ENCODE measurements around the gene SKAP2. TPM values are rescaled to one million over a fixed set of nuclear protein-coding genes. Genes with fewer than 3 reads are reported as not detected.

Gene SKAP2
- total and polyA plus RNA-seq, 2 of the 4 experiments (the other 2 are of a cell fraction) = 5.7 to 7.4 TPM

DNA sequence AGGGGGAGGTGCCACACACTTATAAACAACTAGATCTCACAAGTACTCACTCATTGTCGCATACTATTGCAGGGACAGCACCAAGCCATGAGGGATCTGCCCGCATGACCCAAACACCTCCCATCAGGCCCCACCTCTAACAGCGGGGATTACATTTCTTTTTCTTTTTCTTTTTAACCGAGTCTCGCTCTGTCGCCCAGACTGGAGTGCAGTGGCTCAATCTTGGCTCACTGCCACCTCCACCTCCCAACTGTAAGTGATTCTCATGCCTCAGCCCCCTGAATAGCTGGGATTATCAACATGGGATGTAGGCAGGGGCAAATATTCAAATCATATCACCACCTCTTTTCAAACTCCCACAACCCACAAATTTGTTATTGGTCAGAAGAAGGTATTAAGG is 76.7 kb downstream of the SKAP2 start:
- Histone ChIP-seq H3K4me3 (ENCODE audit: insufficient read depth, low read depth, low read length) (no peak overlapping the region), H3K36me3 (ENCODE audit: control insufficient read depth, insufficient read depth, low read length) (no peaks in the 10 kb centered on the region), H3K23ac (ENCODE audit: low read depth, low read length) (no peak overlapping the region), H2AK9ac (replicated peaks; ENCODE audit: low read depth, low read length, poor library complexity) (no peak overlapping the region), H3K27me3 (ENCODE audit: control insufficient read depth, insufficient read depth, low read length) (no peaks in the 10 kb centered on the region), H3K18ac (ENCODE audit: low read depth, low read length) (no peak overlapping the region), H3K9ac (ENCODE audit: low read depth, low read length) (no peak overlapping the region), H3K56ac (ENCODE audit: extremely low read depth, insufficient read depth, low read length) (no peak overlapping the region), H2AFZ (replicated peaks; ENCODE audit: low read length, poor library complexity) (no peak overlapping the region), H2BK15ac (ENCODE audit: low read depth, low read length) (no peak overlapping the region), H3K4me1 (ENCODE audit: control insufficient read depth, insufficient read depth, low read length) (no peaks in the 10 kb centered on the region), H3K9me3 (ENCODE audit: control insufficient read depth, insufficient read depth, low read length) (no peaks in the 10 kb centered on the region), H3K4me2 (ENCODE audit: low read depth, low read length) (no peak overlapping the region), H4K8ac (ENCODE audit: low read depth in 2 of 2, low read length in 2 of 2) (no peak overlapping the region), H3K14ac (replicated peaks; ENCODE audit: low read depth, low read length) (no peak overlapping the region), H2AK5ac (ENCODE audit: low read depth, low read length) (no peak overlapping the region), H3K79me1 (ENCODE audit: low read depth in 1 of 2, low read length in 2 of 2) (no peaks in the 10 kb centered on the region), H3K27ac (ENCODE audit: insufficient read depth, low read length) (no peak overlapping the region), H4K5ac (ENCODE audit: low read depth, low read length) (no peak overlapping the region), H2BK20ac (ENCODE audit: low read depth, low read length) (no peak overlapping the region), H2BK120ac (ENCODE audit: low read depth, low read length) (no peak overlapping the region), H3K4ac (ENCODE audit: low read depth, low read length) (no peak overlapping the region), H2BK5ac (ENCODE audit: low read depth, low read length, poor library complexity, severe bottlenecking) (no peak overlapping the region), H4K20me1 (ENCODE audit: insufficient read depth, low read length) (no peaks in the 10 kb centered on the region), H4K91ac (ENCODE audit: insufficient read depth, low read depth, low read length) (no peak overlapping the region), H3K9me1 (ENCODE audit: insufficient read depth, low read length) (no peaks in the 10 kb centered on the region)
- BruUV-seq (replicated peaks) = no TSS peak
- ChIA-PET POLR2A (ENCODE audit: unreplicated experiment) (no interaction called here), CTCF (interaction anchor here (1.0 to 1.8 kb wide), 2 partner anchors 10 to 101 kb away, joined by 3 to 5 read pairs; no protein-coding TSS in a partner anchor)
- TF ChIP-seq NFE2L2 (IDR thresholded peaks at IDR 0.05; ENCODE audit: low read depth, low read length) (no peak), BHLHE40 (IDR thresholded peaks at IDR 0.05; ENCODE audit: low read depth, low read length) (no peak), SMC3 (IDR thresholded peaks at IDR 0.05; ENCODE audit: low read depth, low read length) (no peak), RFX5 (IDR thresholded peaks at IDR 0.05; ENCODE audit: low read depth, low read length) (no peak), MXI1 (IDR thresholded peaks at IDR 0.05; ENCODE audit: borderline replicate concordance, low read depth, low read length) (no peak), CEBPB (IDR thresholded peaks at IDR 0.05; ENCODE audit: low read depth, low read length) (no peak), POLR2A (IDR thresholded peaks at IDR 0.05; ENCODE audit: low read depth, low read length) (no peak), RCOR1 (IDR thresholded peaks at IDR 0.05; ENCODE audit: insufficient replicate concordance, low read length) (no peak), MAFK (IDR thresholded peaks at IDR 0.05; ENCODE audit: low read depth, low read length) (no peak), RAD21 (IDR thresholded peaks at IDR 0.05; ENCODE audit: low read length) (no peak), FOS (IDR thresholded peaks at IDR 0.05; ENCODE audit: low read depth, low read length) (no peak), CHD1 (IDR thresholded peaks at IDR 0.05; ENCODE audit: low read depth, low read length) (no peak)
- TF ChIP-seq, protein P1, sequence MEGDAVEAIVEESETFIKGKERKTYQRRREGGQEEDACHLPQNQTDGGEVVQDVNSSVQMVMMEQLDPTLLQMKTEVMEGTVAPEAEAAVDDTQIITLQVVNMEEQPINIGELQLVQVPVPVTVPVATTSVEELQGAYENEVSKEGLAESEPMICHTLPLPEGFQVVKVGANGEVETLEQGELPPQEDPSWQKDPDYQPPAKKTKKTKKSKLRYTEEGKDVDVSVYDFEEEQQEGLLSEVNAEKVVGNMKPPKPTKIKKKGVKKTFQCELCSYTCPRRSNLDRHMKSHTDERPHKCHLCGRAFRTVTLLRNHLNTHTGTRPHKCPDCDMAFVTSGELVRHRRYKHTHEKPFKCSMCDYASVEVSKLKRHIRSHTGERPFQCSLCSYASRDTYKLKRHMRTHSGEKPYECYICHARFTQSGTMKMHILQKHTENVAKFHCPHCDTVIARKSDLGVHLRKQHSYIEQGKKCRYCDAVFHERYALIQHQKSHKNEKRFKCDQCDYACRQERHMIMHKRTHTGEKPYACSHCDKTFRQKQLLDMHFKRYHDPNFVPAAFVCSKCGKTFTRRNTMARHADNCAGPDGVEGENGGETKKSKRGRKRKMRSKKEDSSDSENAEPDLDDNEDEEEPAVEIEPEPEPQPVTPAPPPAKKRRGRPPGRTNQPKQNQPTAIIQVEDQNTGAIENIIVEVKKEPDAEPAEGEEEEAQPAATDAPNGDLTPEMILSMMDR (conservative IDR thresholded peaks at IDR 0.05; ENCODE audit: low read depth, low read length) = no peak
- TF ChIP-seq, protein P2, sequence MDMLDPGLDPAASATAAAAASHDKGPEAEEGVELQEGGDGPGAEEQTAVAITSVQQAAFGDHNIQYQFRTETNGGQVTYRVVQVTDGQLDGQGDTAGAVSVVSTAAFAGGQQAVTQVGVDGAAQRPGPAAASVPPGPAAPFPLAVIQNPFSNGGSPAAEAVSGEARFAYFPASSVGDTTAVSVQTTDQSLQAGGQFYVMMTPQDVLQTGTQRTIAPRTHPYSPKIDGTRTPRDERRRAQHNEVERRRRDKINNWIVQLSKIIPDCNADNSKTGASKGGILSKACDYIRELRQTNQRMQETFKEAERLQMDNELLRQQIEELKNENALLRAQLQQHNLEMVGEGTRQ (IDR thresholded peaks at IDR 0.05; ENCODE audit: low read depth, low read length) = no peak
- TF ChIP-seq, protein P3, sequence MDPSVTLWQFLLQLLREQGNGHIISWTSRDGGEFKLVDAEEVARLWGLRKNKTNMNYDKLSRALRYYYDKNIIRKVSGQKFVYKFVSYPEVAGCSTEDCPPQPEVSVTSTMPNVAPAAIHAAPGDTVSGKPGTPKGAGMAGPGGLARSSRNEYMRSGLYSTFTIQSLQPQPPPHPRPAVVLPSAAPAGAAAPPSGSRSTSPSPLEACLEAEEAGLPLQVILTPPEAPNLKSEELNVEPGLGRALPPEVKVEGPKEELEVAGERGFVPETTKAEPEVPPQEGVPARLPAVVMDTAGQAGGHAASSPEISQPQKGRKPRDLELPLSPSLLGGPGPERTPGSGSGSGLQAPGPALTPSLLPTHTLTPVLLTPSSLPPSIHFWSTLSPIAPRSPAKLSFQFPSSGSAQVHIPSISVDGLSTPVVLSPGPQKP (IDR thresholded peaks at IDR 0.05; ENCODE audit: borderline replicate concordance, low read depth, low read length) = no peak
- intact Hi-C loops (cut with micrococcal nuclease) (no loop called here), in situ Hi-C loops (cut with MboI; ENCODE audit: low sequenced_read_pairs) (no loop called here), dilution Hi-C loops (cut with HindIII; ENCODE audit: low sequenced_read_pairs, unreplicated experiment) (no loop called here)
- DNase-seq (no peak), ATAC-seq (ENCODE audit: low read depth) (no peak)
- 30% methylated on average over 2 of the region's 6 CpGs; no CpG with 5 or more reads in 1 of the 2 experiments for WGBS, 2 experiments (ENCODE audit: extremely low coverage in 2 of 2, insufficient read length in 1 of 2)
